ENCODE results near the gene IVNS1ABP. TPM values are rescaled to one million over a fixed set of nuclear protein-coding genes. Genes with fewer than 3 reads are reported as not detected.

IVNS1ABP gene
- total and polyA plus RNA-seq, 2 of the 13 experiments (the other 11 are each of a cell fraction or from before 2014, with no cell fraction given): 49.1 to 51.7 TPM

DNA sequence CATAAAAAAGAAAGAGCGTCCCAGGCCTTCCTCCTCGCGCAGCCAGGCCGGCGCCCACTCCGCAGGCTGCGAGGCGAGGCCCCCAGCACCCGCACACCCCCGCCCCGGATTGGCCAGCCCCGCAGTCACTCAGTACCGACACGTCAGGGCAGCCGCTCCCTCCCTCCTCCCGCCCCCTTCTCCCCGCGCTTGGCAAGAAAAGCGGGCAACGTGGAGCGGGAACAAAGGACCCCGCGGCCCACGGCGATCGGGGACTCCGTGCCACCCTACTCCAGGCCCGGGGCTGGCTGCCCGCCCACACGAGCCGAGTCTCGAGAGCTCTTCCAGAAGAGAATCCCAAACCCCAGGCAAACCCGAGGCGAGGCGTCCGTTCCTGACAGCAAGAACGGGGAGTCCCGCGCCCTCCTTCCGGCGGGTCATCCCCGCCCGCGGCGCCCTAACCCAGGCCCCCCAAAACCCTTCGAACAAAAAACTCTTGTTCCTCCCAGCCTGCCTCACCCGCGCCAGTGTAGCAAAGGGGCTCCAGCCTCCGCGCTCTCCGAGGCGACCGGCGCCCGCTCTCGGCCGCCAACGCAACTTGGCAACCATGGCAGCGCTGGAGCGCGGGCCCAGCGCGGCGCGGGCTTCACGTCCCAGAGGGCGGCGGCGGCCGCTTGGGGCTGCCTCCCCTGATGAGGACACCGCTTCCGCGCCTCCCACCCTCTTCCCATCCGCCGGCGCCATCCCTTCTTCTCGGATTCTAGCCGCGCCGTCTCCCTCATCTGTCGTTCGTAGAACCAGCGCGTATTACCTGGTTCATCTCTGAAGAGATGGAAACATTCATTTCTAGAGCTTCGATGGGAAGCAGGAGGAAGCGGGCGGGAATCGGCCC lies 645 bp downstream of the IVNS1ABP start (continued):
- TF ChIP-seq, protein P1, sequence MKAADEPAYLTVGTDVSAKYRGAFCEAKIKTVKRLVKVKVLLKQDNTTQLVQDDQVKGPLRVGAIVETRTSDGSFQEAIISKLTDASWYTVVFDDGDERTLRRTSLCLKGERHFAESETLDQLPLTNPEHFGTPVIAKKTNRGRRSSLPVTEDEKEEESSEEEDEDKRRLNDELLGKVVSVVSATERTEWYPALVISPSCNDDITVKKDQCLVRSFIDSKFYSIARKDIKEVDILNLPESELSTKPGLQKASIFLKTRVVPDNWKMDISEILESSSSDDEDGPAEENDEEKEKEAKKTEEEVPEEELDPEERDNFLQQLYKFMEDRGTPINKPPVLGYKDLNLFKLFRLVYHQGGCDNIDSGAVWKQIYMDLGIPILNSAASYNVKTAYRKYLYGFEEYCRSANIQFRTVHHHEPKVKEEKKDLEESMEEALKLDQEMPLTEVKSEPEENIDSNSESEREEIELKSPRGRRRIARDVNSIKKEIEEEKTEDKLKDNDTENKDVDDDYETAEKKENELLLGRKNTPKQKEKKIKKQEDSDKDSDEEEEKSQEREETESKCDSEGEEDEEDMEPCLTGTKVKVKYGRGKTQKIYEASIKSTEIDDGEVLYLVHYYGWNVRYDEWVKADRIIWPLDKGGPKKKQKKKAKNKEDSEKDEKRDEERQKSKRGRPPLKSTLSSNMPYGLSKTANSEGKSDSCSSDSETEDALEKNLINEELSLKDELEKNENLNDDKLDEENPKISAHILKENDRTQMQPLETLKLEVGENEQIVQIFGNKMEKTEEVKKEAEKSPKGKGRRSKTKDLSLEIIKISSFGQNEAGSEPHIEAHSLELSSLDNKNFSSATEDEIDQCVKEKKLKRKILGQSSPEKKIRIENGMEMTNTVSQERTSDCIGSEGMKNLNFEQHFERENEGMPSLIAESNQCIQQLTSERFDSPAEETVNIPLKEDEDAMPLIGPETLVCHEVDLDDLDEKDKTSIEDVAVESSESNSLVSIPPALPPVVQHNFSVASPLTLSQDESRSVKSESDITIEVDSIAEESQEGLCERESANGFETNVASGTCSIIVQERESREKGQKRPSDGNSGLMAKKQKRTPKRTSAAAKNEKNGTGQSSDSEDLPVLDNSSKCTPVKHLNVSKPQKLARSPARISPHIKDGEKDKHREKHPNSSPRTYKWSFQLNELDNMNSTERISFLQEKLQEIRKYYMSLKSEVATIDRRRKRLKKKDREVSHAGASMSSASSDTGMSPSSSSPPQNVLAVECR (CRISPR knock-in tag; IDR thresholded peaks at IDR 0.05; ENCODE audit: borderline replicate concordance): no peak
- TF ChIP-seq, protein P2, sequence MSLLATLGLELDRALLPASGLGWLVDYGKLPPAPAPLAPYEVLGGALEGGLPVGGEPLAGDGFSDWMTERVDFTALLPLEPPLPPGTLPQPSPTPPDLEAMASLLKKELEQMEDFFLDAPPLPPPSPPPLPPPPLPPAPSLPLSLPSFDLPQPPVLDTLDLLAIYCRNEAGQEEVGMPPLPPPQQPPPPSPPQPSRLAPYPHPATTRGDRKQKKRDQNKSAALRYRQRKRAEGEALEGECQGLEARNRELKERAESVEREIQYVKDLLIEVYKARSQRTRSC (CRISPR knock-in tag; IDR thresholded peaks at IDR 0.05; ENCODE audit: low read depth): no peak
- TF ChIP-seq HOXA9 (CRISPR knock-in tag; IDR thresholded peaks at IDR 0.05; ENCODE audit: borderline replicate concordance): no peak
- TF ChIP-seq DPF2 (CRISPR knock-in tag; IDR thresholded peaks at IDR 0.05; ENCODE audit: borderline replicate concordance, low read depth): no peak
- no peak for TF ChIP-seq ZNF33A (CRISPR knock-in tag; IDR thresholded peaks at IDR 0.05; ENCODE audit: borderline replicate concordance)
- no peak for TF ChIP-seq ZNF383 (CRISPR knock-in tag; IDR thresholded peaks at IDR 0.05; ENCODE audit: borderline replicate concordance)
- no peak for TF ChIP-seq FIP1L1 (IDR thresholded peaks at IDR 0.05; ENCODE audit: borderline replicate concordance, insufficient read depth, low read depth, low read length)
- no peak for TF ChIP-seq MEF2D (CRISPR knock-in tag; IDR thresholded peaks at IDR 0.05)
- no peak for TF ChIP-seq PRDM15 (CRISPR knock-in tag; IDR thresholded peaks at IDR 0.05)
- TF ChIP-seq MYPOP (CRISPR knock-in tag; IDR thresholded peaks at IDR 0.05): no peak
- no peak for TF ChIP-seq ZNF781 (CRISPR knock-in tag; IDR thresholded peaks at IDR 0.05; ENCODE audit: borderline replicate concordance, not compliant biosample characterization)
- TF ChIP-seq PHF20 (CRISPR knock-in tag; IDR thresholded peaks at IDR 0.05): no peak; the same call in 1 of the 2 replicates
- TF ChIP-seq CC2D1A (CRISPR knock-in tag; IDR thresholded peaks at IDR 0.05): no peak
- TF ChIP-seq HDAC6 (IDR thresholded peaks at IDR 0.05; ENCODE audit: low read depth, low read length): no peak
- no peak for TF ChIP-seq ZNF879 (CRISPR knock-in tag; IDR thresholded peaks at IDR 0.05)
- 0 out of 2 replicates have a peak, but pooled peaks have one; percentile 25 for TF ChIP-seq BRD4 (CRISPR knock-in tag; IDR thresholded peaks at IDR 0.05)
- TF ChIP-seq ATF1 (CRISPR knock-in tag; IDR thresholded peaks at IDR 0.05): peak; percentile 30; the same call in 1 of the 2 replicates
- no peak for TF ChIP-seq SOX6 (IDR thresholded peaks at IDR 0.05)
- TF ChIP-seq SOX6 (CRISPR knock-in tag; IDR thresholded peaks at IDR 0.05): no peak

All from HepG2 (cell line).